Thyroid gland (tissue), 4 donors: ENCODE data around the gene CXCL11.

Experiments used
- POLR2A ChIP-seq, 2 donors: fragments of 450-650 bp; IDR thresholded peaks; one replicate each; pipeline ENCODE4 v1.6.1; 2017; ENCODE audit warnings: antibody characterized with exemption in 2 of 2, mild to moderate bottlenecking in 2 of 2, moderate library complexity in 1 of 2
- TF ChIP-seq, protein P1 (sequence below), 6 experiments: fragments of 200-600 bp in 3 of 6; fragments of 450-650 bp in 3 of 6; sonication (generic) in 3 of 6; IDR thresholded peaks; one replicate each; pipeline ENCODE4 v1.5.1; 2016 to 2019; ENCODE audit warnings: antibody characterized with exemption in 6 of 6, mild to moderate bottlenecking in 2 of 6, inconsistent platforms in 1 of 6, moderate library complexity in 1 of 6

DNA sequence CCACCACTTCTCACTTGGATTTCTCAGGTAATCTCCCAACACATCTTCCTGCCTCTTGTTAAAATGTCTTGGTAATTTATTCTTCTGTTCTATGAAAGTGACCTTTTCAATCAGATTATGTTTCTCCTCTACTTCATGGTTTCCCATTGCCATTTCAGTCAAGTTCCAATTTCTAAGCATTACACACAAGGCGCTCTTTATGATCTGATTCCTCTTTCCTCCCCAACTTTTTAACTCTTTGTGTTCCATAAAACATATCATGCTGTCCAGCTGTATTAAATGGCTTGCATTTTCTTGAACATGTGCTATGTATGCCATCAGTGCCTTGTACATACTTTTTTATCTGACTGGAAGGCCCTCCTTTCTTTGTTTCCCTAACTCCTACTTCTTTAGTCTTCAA is 25.6 kb upstream of the CXCL11 start:
- TF ChIP-seq POLR2A (IDR thresholded peaks at IDR 0.05), result no peak
- TF ChIP-seq, protein P1, sequence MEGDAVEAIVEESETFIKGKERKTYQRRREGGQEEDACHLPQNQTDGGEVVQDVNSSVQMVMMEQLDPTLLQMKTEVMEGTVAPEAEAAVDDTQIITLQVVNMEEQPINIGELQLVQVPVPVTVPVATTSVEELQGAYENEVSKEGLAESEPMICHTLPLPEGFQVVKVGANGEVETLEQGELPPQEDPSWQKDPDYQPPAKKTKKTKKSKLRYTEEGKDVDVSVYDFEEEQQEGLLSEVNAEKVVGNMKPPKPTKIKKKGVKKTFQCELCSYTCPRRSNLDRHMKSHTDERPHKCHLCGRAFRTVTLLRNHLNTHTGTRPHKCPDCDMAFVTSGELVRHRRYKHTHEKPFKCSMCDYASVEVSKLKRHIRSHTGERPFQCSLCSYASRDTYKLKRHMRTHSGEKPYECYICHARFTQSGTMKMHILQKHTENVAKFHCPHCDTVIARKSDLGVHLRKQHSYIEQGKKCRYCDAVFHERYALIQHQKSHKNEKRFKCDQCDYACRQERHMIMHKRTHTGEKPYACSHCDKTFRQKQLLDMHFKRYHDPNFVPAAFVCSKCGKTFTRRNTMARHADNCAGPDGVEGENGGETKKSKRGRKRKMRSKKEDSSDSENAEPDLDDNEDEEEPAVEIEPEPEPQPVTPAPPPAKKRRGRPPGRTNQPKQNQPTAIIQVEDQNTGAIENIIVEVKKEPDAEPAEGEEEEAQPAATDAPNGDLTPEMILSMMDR (IDR thresholded peaks at IDR 0.05), result no peak
